Uterus (tissue), 4 donors: ENCODE results near the gene PLA2G10. TPM values are rescaled to one million over a fixed set of nuclear protein-coding genes. Genes with fewer than 3 reads are reported as not detected.
"Not testable (repeated sequence)": the region's sequence is repeated elsewhere in the genome, so short reads cannot be mapped to it uniquely, and the experiment has no call there.

Source experiments
- DNase-seq, 2 donors: peaks; one replicate each; pipeline ENCODE4 v3.0.0-alpha.2; 2019 to 2020
- H3K27ac ChIP-seq, 2 donors: fragments of 200-600 bp; sonication (generic); 1 replicate in 1 of 2; 2 replicates in 1 of 2; pipeline ENCODE4 v1.5.1; 2016 to 2018
- H3K27me3 ChIP-seq, 2 donors: fragments of 200-600 bp; sonication (generic); one replicate each; pipeline ENCODE4 v1.5.1; 2018 to 2019; ENCODE audit warnings: control low read depth in 1 of 2
- H3K36me3 ChIP-seq, 2 donors: fragments of 200-600 bp; sonication (generic); one replicate each; pipeline ENCODE4 v1.5.1; 2019; ENCODE audit warnings: control low read depth in 1 of 2
- H3K4me1 ChIP-seq, 2 donors: fragments of 200-600 bp; sonication (generic); one replicate each; pipeline ENCODE4 v1.5.1; 2018 to 2019; ENCODE audit warnings: control low read depth in 1 of 2
- H3K4me3 ChIP-seq, 2 donors: fragments of 200-600 bp; sonication (generic); 1 replicate in 1 of 2; 2 replicates in 1 of 2; pipeline ENCODE4 v1.5.1; 2018 to 2019; ENCODE audit warnings: mild to moderate bottlenecking in 1 of 2
- H3K9me3 ChIP-seq, 2 donors: fragments of 200-600 bp; sonication (generic); one replicate each; pipeline ENCODE4 v1.5.1; 2019; ENCODE audit warnings: control low read depth in 1 of 2
- POLR2A ChIP-seq, 2 donors: fragments of 450-650 bp; IDR thresholded peaks; one replicate each; pipeline ENCODE4 v1.6.1; 2016; ENCODE audit warnings: antibody characterized with exemption in 2 of 2, mild to moderate bottlenecking in 1 of 2, moderate library complexity in 1 of 2
- intact Hi-C: fragments of 100-400 bp; cut with DNase I; formaldehyde crosslinking; loops from one replicate; pipeline ENCODE4 v1.15.1; 2023; ENCODE audit warnings: low total_unique reads
- total RNA-seq, 4 donors: library from RNA; depleted of rRNA in 3 of 4; stranded (reverse); fragments of >200 nt in 3 of 4; gene quantifications; one replicate each; pipeline versions ENCODE4 v1.1.0 to v1.2.4, GENCODE V29; 2014 to 2023
- TF ChIP-seq, protein P1 (sequence below), 4 experiments: fragments of 200-600 bp in 2 of 4; fragments of 450-650 bp in 2 of 4; sonication (generic) in 2 of 4; IDR thresholded peaks; one replicate each; pipeline ENCODE4 v1.5.1; 2016 to 2019; ENCODE audit warnings: antibody characterized with exemption in 4 of 4, mild to moderate bottlenecking in 2 of 4, moderate library complexity in 1 of 4
- donor health status: DM: yes; HTN: yes; CAD: no.

Gene PLA2G10
- total RNA-seq, 4 donors from 2014 or later: not detected

GRCh38 chr16:14682121-14682520 lies 12.0 kb downstream of the PLA2G10 start:
- Histone ChIP-seq H3K27ac (no peak overlapping the region), H3K36me3 (no peaks in the 10 kb centered on the region), H3K27me3 (no peaks in the 10 kb centered on the region), H3K4me3 (no peak overlapping the region), H3K4me1 (no peaks in the 10 kb centered on the region), H3K9me3 (no peaks in the 10 kb centered on the region)
- intact Hi-C loops: no loop called here
- no peak for DNase-seq
- TF ChIP-seq POLR2A (IDR thresholded peaks at IDR 0.05): no peak
- TF ChIP-seq, protein P1, sequence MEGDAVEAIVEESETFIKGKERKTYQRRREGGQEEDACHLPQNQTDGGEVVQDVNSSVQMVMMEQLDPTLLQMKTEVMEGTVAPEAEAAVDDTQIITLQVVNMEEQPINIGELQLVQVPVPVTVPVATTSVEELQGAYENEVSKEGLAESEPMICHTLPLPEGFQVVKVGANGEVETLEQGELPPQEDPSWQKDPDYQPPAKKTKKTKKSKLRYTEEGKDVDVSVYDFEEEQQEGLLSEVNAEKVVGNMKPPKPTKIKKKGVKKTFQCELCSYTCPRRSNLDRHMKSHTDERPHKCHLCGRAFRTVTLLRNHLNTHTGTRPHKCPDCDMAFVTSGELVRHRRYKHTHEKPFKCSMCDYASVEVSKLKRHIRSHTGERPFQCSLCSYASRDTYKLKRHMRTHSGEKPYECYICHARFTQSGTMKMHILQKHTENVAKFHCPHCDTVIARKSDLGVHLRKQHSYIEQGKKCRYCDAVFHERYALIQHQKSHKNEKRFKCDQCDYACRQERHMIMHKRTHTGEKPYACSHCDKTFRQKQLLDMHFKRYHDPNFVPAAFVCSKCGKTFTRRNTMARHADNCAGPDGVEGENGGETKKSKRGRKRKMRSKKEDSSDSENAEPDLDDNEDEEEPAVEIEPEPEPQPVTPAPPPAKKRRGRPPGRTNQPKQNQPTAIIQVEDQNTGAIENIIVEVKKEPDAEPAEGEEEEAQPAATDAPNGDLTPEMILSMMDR (IDR thresholded peaks at IDR 0.05): no peak

GRCh38 chr16:14681115-14681514 lies 13.0 kb downstream of the PLA2G10 start:
- no peak for DNase-seq
- intact Hi-C loops: no loop called here

DNA sequence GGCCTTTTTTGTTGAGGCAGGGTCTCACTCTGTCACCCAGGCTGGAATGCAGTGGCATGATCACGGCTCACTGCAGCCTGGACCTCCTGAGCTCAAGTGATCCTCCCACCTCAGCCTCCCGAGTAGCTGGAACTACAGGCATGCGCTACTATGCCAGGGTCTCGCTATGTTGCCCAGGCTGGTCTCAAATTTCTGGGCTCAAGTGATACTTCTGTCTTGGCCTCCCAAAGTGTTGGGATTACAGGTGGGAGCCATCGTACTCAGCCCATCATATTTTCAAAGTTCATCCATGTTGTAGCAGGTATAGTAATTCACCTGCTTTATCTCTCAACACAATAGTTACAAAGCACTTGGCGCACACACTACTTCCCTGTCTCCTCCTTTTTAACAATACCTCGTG lies 13.7 kb downstream of the PLA2G10 start:
- H3K4me1 ChIP-seq, H3K4me3 ChIP-seq, DNase-seq, H3K27me3 ChIP-seq, intact Hi-C loops, H3K27ac ChIP-seq, H3K9me3 ChIP-seq, H3K36me3 ChIP-seq: not testable (repeated sequence)

More at GRCh38 chr16:14681115-14681514, 13.0 kb downstream of the PLA2G10 start:
- no peak overlapping the region for H3K27ac ChIP-seq
- H3K9me3 ChIP-seq: no peaks in the 10 kb centered on the region
- H3K4me1 ChIP-seq: no peaks in the 10 kb centered on the region
- no peak overlapping the region for H3K4me3 ChIP-seq
- H3K27me3 ChIP-seq: no peaks in the 10 kb centered on the region
- TF ChIP-seq, protein P1 (IDR thresholded peaks at IDR 0.05): no peak
- TF ChIP-seq POLR2A (IDR thresholded peaks at IDR 0.05): no peak
- no peaks in the 10 kb centered on the region for H3K36me3 ChIP-seq

DNA sequence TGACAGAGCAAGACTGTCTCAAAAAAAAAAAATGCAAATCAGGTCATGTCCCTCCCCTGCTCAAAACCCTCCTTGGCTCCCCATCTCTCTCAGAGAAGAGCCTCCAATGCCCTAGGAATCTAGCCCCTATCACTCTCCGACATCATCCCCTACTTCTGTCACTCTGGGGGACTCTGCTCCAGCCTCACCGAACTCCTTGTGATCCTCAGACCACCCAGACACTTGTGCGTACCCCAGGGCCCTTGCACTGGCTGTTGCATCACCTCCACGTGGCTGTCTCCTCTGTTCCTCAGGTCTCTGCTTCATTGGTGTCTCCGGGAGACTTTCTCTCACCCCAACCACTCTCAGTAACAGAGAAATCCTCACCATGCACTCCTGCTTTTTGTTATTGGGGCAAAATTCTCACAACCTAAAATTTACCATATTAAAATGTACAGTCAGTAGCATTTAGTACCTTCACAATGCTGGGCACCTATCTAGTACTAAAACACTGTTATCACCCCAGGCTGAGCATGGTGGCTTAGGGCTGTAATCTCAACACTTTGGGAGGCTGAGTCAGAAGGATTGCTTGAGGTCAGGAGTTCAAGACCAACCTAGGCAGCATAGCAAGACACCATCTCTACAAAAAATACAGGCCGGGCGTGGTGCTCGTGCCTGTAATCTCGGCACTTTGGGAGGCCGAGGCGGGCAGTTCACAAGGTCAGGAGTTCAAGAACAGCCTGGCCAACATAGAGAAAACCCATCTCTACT lies 15.2 kb downstream of the PLA2G10 start:
- Histone ChIP-seq H3K4me3 (no peak overlapping the region), H3K9me3 (no peaks in the 10 kb centered on the region), H3K27me3 (no peaks in the 10 kb centered on the region), H3K4me1 (no peaks in the 10 kb centered on the region), H3K36me3 (no peaks in the 10 kb centered on the region), H3K27ac (no peak overlapping the region)
- TF ChIP-seq, protein P1 (IDR thresholded peaks at IDR 0.05): no peak
- no peak for TF ChIP-seq POLR2A (IDR thresholded peaks at IDR 0.05)
- no peak for DNase-seq
- intact Hi-C loops: no loop called here

GRCh38 chr16:14677627-14678026 lies 16.5 kb downstream of the PLA2G10 start:
- Histone ChIP-seq H3K27ac (no peak overlapping the region), H3K9me3 (no peaks in the 10 kb centered on the region), H3K36me3 (no peaks in the 10 kb centered on the region), H3K4me1 (no peaks in the 10 kb centered on the region), H3K27me3 (no peaks in the 10 kb centered on the region), H3K4me3 (no peak overlapping the region)
- no peak for TF ChIP-seq POLR2A (IDR thresholded peaks at IDR 0.05)
- TF ChIP-seq, protein P1 (IDR thresholded peaks at IDR 0.05): no peak
- intact Hi-C loops: no loop called here
- no peak for DNase-seq
